ENCODE data around the gene CDC40.
"Not testable (repeated sequence)": the region's sequence is repeated elsewhere in the genome, so short reads cannot be mapped to it uniquely, and the experiment has no call there.

Gene CDC40

DNA sequence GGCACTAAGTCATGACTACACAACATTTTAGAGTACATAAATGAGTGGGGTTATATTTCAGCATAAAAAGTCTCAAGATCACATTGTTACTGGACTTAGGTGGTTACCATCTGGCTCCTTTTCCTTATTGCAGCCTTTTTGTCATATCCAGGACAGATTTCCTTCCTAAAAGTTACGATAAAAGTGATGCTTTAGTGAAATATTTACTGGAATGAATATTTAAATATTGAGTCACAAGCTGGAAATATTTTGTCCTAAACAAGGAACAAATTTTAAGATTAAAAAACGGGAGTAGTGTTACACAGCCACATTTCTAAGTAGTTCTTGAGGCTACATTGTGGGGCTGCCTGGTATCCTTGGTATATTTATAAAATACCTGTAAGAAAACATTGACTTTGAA is 52.2 kb downstream of the CDC40 start:
- DNase-seq, result no peak
- peaks cover 12% of the 10 kb centered on the region for H3K4me1 Mint-ChIP-seq
- CTCF ChIA-PET, result no interaction called here
- H3K27me3 Mint-ChIP-seq, result no peaks in the 10 kb centered on the region
- H3K36me3 Mint-ChIP-seq, result peaks cover 13% of the 10 kb centered on the region
- peaks cover 3% of the 10 kb centered on the region for H3K9me3 Mint-ChIP-seq
- H3K4me3 Mint-ChIP-seq, result no peak overlapping the region
- H3K27ac Mint-ChIP-seq, result no peak overlapping the region

DNA sequence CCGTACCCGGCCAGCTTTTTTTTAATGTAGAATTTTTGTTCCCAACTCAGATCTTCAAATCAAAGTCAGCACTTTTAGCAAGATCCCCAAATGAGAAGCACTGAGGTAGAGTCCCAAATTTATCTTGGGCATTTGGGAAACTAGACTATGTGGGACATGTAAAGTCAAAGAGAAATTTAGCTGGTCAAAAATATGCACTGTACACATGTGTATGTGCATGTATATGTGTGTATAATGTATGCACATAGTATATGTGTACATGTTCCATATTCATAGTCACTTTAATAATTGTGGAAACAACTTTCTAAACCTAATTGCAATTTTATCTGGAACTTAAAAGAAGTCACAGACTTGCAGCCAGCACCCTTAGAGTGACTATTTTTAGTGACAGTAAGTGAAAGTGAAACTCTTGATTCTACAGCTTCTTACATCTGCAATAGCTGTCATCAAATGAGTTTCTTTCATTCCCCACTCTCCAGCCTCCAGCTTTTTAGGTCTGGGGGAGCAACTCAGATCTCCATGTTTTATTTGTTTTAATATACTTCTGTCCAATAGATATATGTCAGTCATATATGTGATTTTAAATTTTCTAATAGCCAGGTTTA is 53.6 kb downstream of the CDC40 start:
- Mint-ChIP-seq H3K4me3 (no peak overlapping the region), H3K27ac (peak overlapping the region; percentile 64), H3K27me3 (no peaks in the 10 kb centered on the region), H3K36me3 (peaks cover 11% of the 10 kb centered on the region), H3K4me1 (peaks cover 12% of the 10 kb centered on the region), H3K9me3 (peaks cover 3% of the 10 kb centered on the region)
- CTCF ChIA-PET, result interaction anchor here (1.2 kb wide), 1 partner anchor 156 kb away, joined by 3 read pairs; no protein-coding TSS in a partner anchor
- no peak for DNase-seq

DNA sequence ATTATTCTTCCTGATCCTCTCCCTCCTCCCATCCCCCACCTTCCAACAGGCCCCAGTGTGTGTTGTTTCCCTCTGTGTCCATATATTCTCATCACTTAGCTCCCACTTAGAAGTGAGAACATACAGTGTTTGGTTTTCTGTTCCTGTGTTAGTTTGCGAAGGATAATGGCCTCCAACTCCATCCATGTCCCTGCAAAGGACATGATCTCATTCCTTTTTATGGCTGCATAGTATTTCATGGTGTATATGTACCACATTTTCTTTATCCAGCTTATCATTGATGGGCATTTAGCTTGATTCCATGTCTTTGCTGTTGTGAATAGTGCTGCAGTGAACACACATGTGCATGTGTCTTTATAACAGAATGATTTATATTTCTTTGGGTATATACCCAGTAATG is 55.8 kb downstream of the CDC40 start:
- CTCF ChIA-PET, result interaction anchor here (0.6 kb wide), 1 partner anchor 83 kb away, joined by 6 read pairs; no protein-coding TSS in a partner anchor
- not testable (repeated sequence) for H3K27me3 Mint-ChIP-seq, DNase-seq, H3K9me3 Mint-ChIP-seq, H3K36me3 Mint-ChIP-seq, H3K27ac Mint-ChIP-seq, H3K4me3 Mint-ChIP-seq
- H3K4me1 Mint-ChIP-seq, result peaks cover 12% of the 10 kb centered on the region

DNA sequence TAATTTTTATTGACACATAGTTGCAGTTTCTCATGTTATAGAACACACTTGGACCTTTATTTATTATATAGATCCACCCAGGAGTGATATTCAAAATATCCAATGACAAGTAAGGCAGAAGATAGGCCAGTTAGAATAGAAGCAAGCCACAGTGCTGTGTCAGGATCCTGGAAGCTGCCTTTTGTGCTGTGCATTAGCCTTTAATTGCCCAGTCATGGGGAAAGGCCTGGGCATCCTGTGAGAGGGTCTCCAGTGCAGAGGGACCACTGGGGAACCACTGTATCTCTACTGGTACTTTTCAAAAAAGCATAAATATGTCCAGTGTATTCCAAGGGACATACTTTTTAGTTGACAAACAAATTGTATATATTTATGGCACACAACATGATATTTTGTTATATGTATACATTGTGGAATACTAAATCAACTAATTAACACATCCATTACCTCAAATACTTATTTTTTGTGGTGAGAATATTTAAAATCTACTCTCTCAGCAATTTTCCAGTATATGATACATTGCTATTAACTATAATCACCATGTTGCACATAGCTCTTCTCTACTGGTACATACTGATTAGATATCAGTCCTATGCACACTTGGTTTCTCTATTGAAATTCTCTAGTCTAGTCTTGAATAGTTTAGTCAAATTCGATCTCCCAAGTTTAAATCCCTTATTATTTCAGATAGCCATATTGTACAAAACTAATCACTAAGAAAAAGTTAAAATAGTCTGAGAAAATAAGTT is 59.5 kb downstream of the CDC40 start:
- H3K27me3 Mint-ChIP-seq, result no peaks in the 10 kb centered on the region
- CTCF ChIA-PET, result no interaction called here
- peaks cover 9% of the 10 kb centered on the region for H3K36me3 Mint-ChIP-seq
- peaks cover 2% of the 10 kb centered on the region for H3K4me1 Mint-ChIP-seq
- H3K9me3 Mint-ChIP-seq, result peaks cover 3% of the 10 kb centered on the region
- no peak for DNase-seq
- H3K4me3 Mint-ChIP-seq, result no peak overlapping the region
- H3K27ac Mint-ChIP-seq, result no peak overlapping the region

DNA sequence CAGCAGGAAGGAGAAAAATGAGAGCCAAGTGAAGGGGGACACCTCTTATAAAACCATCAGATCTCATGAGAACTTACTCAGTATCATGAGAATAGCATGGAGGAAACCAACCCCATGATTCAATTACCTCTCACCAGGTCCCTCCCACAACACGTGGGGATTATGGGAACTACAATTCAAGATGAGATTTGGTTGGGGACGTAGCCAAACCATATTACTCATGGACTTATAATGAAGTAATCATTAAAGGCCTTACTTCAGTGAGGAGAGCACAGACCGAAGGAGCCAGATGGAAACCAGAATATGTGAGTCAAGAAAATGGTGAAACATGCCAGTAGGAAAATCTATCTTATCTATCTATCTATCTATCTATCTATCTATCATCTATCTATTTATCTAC is 64.4 kb downstream of the CDC40 start:
- H3K27ac Mint-ChIP-seq, DNase-seq, H3K4me3 Mint-ChIP-seq, H3K4me1 Mint-ChIP-seq, H3K9me3 Mint-ChIP-seq, H3K27me3 Mint-ChIP-seq, H3K36me3 Mint-ChIP-seq, CTCF ChIA-PET: not testable (repeated sequence)

DNA sequence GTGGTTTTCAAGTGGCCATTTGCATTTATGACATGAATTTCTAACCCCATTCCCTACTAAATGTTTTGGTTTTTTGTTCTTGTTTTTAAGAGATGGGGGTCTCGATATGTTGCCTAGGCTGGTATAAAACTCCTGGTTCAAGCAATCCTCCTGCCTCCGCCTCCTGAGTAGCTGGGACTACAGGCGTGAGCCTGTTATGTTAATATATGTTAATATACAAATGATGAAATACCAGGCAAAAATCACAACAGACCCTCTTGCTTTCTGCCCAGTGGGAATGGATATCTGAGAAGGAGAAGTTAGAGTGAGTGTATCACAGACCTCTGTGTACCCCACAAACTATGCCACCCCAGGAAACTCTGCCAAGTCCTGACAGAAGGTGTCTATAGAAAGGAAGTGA is 66.2 kb downstream of the CDC40 start:
- no peaks in the 10 kb centered on the region for H3K36me3 Mint-ChIP-seq
- no peaks in the 10 kb centered on the region for H3K4me1 Mint-ChIP-seq
- no peak overlapping the region for H3K4me3 Mint-ChIP-seq
- no peaks in the 10 kb centered on the region for H3K9me3 Mint-ChIP-seq
- no peak overlapping the region for H3K27ac Mint-ChIP-seq
- CTCF ChIA-PET, result no interaction called here
- no peak for DNase-seq
- no peaks in the 10 kb centered on the region for H3K27me3 Mint-ChIP-seq

DNA sequence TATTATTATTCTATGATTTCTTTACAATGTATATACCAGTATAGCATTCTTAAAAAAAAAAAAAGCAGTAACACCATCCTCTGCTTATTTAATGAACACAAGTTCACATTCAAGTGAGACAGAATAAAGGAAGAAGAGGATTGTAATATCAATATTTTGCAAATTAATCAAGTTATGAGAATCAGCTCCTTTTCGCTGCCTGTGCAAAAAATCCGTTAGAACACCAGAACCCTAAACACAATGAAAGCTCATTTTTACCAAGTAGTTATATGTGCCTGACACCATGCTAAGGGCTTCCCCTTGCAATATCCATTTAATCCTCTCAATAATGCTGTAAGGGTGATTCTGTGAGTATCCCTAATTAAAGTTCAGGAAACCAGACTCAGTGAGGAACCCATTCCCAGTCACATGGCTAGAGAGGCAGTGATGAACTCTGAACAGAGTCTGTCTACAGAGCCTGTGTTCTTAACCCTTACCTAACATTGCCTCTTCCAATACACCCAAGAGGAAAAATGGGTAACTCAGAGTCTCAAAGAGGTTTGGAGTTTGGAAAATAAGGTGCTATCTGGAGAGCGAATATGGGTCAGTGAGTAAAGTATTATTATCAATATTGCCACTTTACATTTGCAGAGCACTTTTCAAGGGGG is 66.8 kb downstream of the CDC40 start:
- CTCF ChIA-PET, result no interaction called here
- no peaks in the 10 kb centered on the region for H3K27me3 Mint-ChIP-seq
- no peak for DNase-seq
- H3K27ac Mint-ChIP-seq, result no peak overlapping the region
- no peaks in the 10 kb centered on the region for H3K36me3 Mint-ChIP-seq
- no peaks in the 10 kb centered on the region for H3K4me1 Mint-ChIP-seq
- no peaks in the 10 kb centered on the region for H3K9me3 Mint-ChIP-seq
- no peak overlapping the region for H3K4me3 Mint-ChIP-seq

DNA sequence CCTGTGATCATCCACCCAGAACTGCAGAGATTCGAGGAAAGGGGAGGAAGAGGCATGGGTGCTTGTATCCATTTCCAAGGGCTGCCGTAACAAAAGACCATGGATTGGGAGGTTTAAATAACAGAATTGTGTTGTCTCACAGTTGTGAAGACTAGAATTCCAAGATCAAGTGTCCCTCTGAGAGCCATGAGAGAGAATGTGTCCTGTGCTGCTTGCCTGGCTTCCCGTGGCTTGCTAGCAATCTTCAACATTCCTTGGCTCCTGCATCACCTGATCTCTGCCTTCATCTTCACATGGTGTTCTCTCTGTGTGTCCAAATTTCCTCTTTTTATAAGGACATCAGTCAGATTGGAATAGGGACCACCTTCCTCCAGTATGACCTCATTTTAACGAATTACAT is 69.8 kb downstream of the CDC40 start:
- Mint-ChIP-seq H3K27me3 (no peaks in the 10 kb centered on the region), H3K9me3 (no peaks in the 10 kb centered on the region), H3K27ac (no peak overlapping the region), H3K36me3 (no peaks in the 10 kb centered on the region), H3K4me3 (no peak overlapping the region), H3K4me1 (no peaks in the 10 kb centered on the region)
- no peak for DNase-seq
- CTCF ChIA-PET, result no interaction called here

DNA sequence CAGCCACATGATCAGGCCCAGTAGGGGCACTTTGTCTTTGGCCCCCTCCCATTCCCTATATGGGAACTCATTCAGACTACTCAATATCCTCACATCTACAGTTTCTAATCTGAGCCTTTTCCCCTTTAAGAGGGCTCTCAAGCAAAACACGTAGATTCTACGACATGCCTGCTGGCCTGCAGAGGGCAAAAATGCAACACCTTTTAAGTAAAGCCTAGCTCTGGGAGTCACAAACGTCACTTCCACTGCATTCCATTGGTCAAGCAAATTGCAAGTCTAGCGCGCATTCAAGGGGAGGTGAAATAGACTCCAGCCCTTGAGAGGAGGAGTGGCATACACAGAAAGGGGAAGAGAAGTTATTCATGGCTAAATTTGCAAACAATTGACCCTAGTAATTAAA is 70.6 kb downstream of the CDC40 start:
- Mint-ChIP-seq H3K27ac (no peak overlapping the region), H3K36me3 (no peaks in the 10 kb centered on the region), H3K27me3 (no peaks in the 10 kb centered on the region), H3K4me1 (no peaks in the 10 kb centered on the region), H3K9me3 (no peaks in the 10 kb centered on the region), H3K4me3 (no peak overlapping the region)
- DNase-seq, result no peak
- CTCF ChIA-PET, result no interaction called here

DNA sequence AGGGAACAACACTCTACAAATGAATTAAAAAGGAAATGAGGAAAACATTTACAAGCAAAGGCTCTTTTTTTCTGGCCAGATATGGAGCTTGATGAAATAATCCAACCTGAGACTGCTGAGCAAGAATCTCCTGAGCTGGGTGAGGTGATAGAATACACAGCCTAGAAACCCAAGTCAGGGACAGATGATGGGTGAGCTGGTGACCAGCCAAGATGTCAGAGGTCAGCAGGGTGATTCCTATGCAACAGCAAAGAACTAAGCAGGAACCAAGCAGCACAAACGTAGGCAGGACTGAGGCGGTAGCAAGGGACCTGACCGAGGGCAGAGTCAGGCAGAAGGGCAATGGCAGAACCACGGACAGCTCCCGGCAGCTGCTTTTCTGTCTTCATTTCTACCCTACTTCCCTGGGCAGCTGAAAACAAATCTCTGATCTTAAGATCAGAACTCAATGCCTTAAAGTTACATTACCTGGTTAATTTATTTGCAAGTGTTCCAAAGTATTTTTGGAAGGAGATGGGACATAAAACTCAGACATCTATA is 75.1 kb downstream of the CDC40 start:
- CTCF ChIA-PET, result no interaction called here
- Mint-ChIP-seq H3K36me3 (no peaks in the 10 kb centered on the region), H3K27ac (no peak overlapping the region), H3K9me3 (no peaks in the 10 kb centered on the region), H3K4me3 (no peak overlapping the region), H3K27me3 (no peaks in the 10 kb centered on the region), H3K4me1 (no peaks in the 10 kb centered on the region)
- DNase-seq, result peak; percentile 41

DNA sequence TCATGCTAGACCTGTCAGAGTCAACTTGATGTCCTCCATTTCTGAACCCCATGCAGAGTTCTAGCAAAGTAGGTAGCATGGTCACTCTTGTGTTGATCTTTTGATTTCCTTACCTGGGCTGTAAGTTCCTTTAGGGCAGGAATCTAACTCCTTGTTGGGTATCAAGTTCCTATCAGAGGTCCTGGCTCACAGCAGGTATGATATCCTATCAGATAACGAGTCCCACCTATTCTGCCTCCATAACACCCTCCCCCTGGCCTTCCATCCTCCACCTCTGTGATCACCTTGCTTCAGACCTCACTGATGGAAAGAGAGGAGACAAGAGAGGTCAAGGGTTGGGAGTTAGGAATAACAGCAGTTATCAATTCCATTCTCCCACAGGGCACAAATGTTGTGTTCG is 76.1 kb downstream of the CDC40 start:
- no peaks in the 10 kb centered on the region for H3K9me3 Mint-ChIP-seq
- H3K27ac Mint-ChIP-seq, result no peak overlapping the region
- CTCF ChIA-PET, result no interaction called here
- no peaks in the 10 kb centered on the region for H3K27me3 Mint-ChIP-seq
- no peaks in the 10 kb centered on the region for H3K4me1 Mint-ChIP-seq
- no peak overlapping the region for H3K4me3 Mint-ChIP-seq
- no peaks in the 10 kb centered on the region for H3K36me3 Mint-ChIP-seq
- DNase-seq, result no peak

DNA sequence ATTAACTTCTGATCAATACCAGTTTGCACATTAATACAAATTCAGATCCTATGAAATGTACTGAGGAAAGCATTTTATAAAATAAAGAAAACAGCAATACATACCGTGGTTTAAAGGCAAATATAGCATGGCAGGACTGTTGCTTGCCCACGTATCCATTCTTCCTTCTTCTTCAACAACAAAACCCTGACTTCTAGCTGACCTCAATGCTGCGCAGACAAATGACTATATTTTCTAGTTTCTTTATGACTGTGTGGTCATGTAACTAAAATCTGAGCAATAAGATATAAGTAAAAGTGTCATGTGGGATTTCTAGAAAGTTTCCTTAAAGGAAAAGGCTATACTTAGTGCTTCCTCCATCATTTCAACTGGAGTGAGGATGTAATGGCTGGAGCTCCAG is 85.0 kb downstream of the CDC40 start:
- no peaks in the 10 kb centered on the region for H3K9me3 Mint-ChIP-seq
- H3K27me3 Mint-ChIP-seq, result no peaks in the 10 kb centered on the region
- CTCF ChIA-PET, result no interaction called here
- H3K27ac Mint-ChIP-seq, result no peak overlapping the region
- H3K4me1 Mint-ChIP-seq, result no peaks in the 10 kb centered on the region
- no peaks in the 10 kb centered on the region for H3K36me3 Mint-ChIP-seq
- DNase-seq, result no peak
- no peak overlapping the region for H3K4me3 Mint-ChIP-seq

DNA sequence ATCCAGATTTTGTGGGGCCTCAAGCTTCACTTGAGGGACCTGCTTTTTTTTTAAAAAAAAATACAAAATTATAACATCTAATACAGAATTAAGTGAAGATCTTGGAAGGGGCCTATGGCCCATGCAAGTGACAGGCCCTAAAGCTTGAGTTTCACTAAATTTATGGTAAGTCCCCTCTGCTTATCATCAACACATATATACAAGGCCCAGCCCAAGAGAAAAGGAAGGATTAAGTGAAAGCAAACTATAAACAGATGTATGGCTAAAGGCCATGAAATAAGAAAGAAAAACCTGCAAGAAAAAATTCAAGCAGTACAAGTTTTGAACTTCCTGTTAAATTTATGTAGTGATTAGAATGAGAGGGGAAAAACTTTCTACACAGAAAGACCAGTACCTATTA is 86.8 kb downstream of the CDC40 start:
- no peak overlapping the region for H3K4me3 Mint-ChIP-seq
- DNase-seq, result no peak
- H3K9me3 Mint-ChIP-seq, result no peaks in the 10 kb centered on the region
- CTCF ChIA-PET, result no interaction called here
- H3K36me3 Mint-ChIP-seq, result no peaks in the 10 kb centered on the region
- H3K4me1 Mint-ChIP-seq, result no peaks in the 10 kb centered on the region
- H3K27me3 Mint-ChIP-seq, result no peaks in the 10 kb centered on the region
- H3K27ac Mint-ChIP-seq, result no peak overlapping the region

DNA sequence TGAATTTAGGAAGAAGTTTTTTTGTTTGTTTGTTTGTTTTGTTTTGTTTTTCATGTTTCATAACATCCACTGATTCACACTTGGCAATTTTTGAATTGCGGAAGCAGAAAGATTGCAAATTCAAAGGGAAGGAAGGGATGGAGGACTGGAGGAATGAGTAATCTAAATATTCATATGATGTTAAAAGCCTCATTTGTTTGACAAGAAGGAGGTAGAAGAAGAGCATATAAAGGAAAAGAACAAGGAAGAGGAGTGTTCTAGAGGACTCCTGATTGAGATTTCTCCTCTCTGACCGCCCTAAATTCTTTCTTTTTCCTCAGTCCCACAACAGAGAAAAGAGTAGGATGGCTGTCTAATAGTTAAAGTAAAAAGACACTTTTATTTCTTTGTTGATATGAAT is 89.4 kb downstream of the CDC40 start:
- no peaks in the 10 kb centered on the region for H3K36me3 Mint-ChIP-seq
- H3K27me3 Mint-ChIP-seq, result peaks cover 2% of the 10 kb centered on the region
- H3K4me1 Mint-ChIP-seq, result no peaks in the 10 kb centered on the region
- H3K4me3 Mint-ChIP-seq, result no peak overlapping the region
- CTCF ChIA-PET, result no interaction called here
- H3K9me3 Mint-ChIP-seq, result no peaks in the 10 kb centered on the region
- no peak overlapping the region for H3K27ac Mint-ChIP-seq
- no peak for DNase-seq

DNA sequence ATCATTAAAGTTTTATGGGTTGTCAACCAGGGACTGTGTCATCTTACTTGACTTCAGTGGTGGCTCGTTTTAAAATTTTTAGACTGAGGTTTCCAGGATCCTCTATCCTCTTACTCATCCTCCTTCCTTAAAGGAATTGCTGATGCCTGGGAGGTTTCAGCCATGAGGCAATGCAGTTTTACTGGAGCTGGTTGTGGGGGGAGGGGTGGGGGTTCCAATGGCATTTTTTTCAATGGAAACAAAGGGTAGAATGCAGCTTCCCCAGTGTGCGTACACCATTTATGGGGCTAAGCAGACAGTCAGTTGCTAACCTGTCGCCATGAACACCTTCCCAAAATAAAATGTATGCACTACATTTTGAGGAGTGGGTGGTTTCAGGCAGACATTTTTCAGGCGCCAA is 89.9 kb downstream of the CDC40 start:
- no peaks in the 10 kb centered on the region for H3K9me3 Mint-ChIP-seq

More for the DNA sequence above, 89.9 kb downstream of the CDC40 start:
- CTCF ChIA-PET, result no interaction called here
- Mint-ChIP-seq H3K27ac (no peak overlapping the region), H3K4me1 (no peaks in the 10 kb centered on the region), H3K36me3 (no peaks in the 10 kb centered on the region), H3K4me3 (no peak overlapping the region), H3K27me3 (peaks cover 4% of the 10 kb centered on the region)
- no peak for DNase-seq
